ENCODE data around the gene RAB3GAP1. TPM values are rescaled to one million over a fixed set of nuclear protein-coding genes. Genes with fewer than 3 reads are reported as not detected.
"Not testable (repeated sequence)": the region's sequence is repeated elsewhere in the genome, so short reads cannot be mapped to it uniquely, and the experiment has no call there.

Gene RAB3GAP1
- total RNA-seq, 1 experiment from 2014 or later = 63.4 TPM

- Mint-ChIP-seq H3K9me3 (ENCODE audit: unreplicated experiment) (peaks cover 5% of the 10 kb centered on the region), H3K27me3 (ENCODE audit: insufficient read depth, unreplicated experiment) (no peaks in the 10 kb centered on the region), H3K27ac (ENCODE audit: low read depth, unreplicated experiment) (no peak overlapping the region)
These were observed 24.5 kb downstream of the RAB3GAP1 start for GRCh38 chr2:135076556-135076955.

GRCh38 chr2:135078417-135078816 lies 26.3 kb downstream of the RAB3GAP1 start:
- peaks cover 16% of the 10 kb centered on the region for H3K4me1 Mint-ChIP-seq (ENCODE audit: insufficient read depth, unreplicated experiment)
- ChIA-PET POLR2A (interaction anchor here (1.0 kb wide), 1 partner anchor 15 kb away, joined by 3 read pairs; no protein-coding TSS in a partner anchor), CTCF (interaction anchor here (0.9 kb wide), 1 partner anchor 73 kb away, joined by 3 read pairs; no protein-coding TSS in a partner anchor)
- TF ChIP-seq CTCF (IDR thresholded peaks at IDR 0.05; ENCODE audit: unreplicated experiment) = no peak
- no peak overlapping the region for H3K4me3 Mint-ChIP-seq (ENCODE audit: unreplicated experiment)
- BruUV-seq (replicated peaks) = no TSS peak
- H3K9me3 Mint-ChIP-seq (ENCODE audit: unreplicated experiment) = no peaks in the 10 kb centered on the region
- peaks cover 62% of the 10 kb centered on the region for H3K36me3 Mint-ChIP-seq (ENCODE audit: insufficient read depth, unreplicated experiment)
- no peak for DNase-seq (ENCODE audit: unreplicated experiment)
- intact Hi-C loops (cut with micrococcal nuclease) = no loop called here
- no peak overlapping the region for H3K27ac Mint-ChIP-seq (ENCODE audit: low read depth, unreplicated experiment)
- no peaks in the 10 kb centered on the region for H3K27me3 Mint-ChIP-seq (ENCODE audit: insufficient read depth, unreplicated experiment)

More at GRCh38 chr2:135076556-135076955, 24.5 kb downstream of the RAB3GAP1 start:
- intact Hi-C loops (cut with micrococcal nuclease) = no loop called here
- H3K4me3 Mint-ChIP-seq (ENCODE audit: unreplicated experiment) = no peak overlapping the region
- no peak for TF ChIP-seq CTCF (IDR thresholded peaks at IDR 0.05; ENCODE audit: unreplicated experiment)
- H3K36me3 Mint-ChIP-seq (ENCODE audit: insufficient read depth, unreplicated experiment) = peaks cover 60% of the 10 kb centered on the region
- DNase-seq (ENCODE audit: unreplicated experiment) = no peak
- no TSS peak for BruUV-seq (replicated peaks)
- CTCF ChIA-PET = no interaction called here
- POLR2A ChIA-PET = no interaction called here
- H3K4me1 Mint-ChIP-seq (ENCODE audit: insufficient read depth, unreplicated experiment) = peaks cover 16% of the 10 kb centered on the region

- DNase-seq (ENCODE audit: unreplicated experiment) = no peak
- intact Hi-C loops (cut with micrococcal nuclease) = no loop called here
- H3K4me3 Mint-ChIP-seq (ENCODE audit: unreplicated experiment) = no peak overlapping the region
- H3K4me1 Mint-ChIP-seq (ENCODE audit: insufficient read depth, unreplicated experiment) = no peaks in the 10 kb centered on the region
- no peak overlapping the region for H3K27ac Mint-ChIP-seq (ENCODE audit: low read depth, unreplicated experiment)
- peaks cover 23% of the 10 kb centered on the region for H3K36me3 Mint-ChIP-seq (ENCODE audit: insufficient read depth, unreplicated experiment)
- H3K9me3 Mint-ChIP-seq (ENCODE audit: unreplicated experiment) = peaks cover 5% of the 10 kb centered on the region
- ChIA-PET POLR2A (no interaction called here), CTCF (interaction anchor here (0.6 kb wide), 1 partner anchor 600 kb away, joined by 3 read pairs; no protein-coding TSS in a partner anchor)
- TF ChIP-seq CTCF (IDR thresholded peaks at IDR 0.05; ENCODE audit: unreplicated experiment) = no peak
- no peaks in the 10 kb centered on the region for H3K27me3 Mint-ChIP-seq (ENCODE audit: insufficient read depth, unreplicated experiment)
- no TSS peak for BruUV-seq (replicated peaks)
These were observed 34.1 kb downstream of the RAB3GAP1 start for GRCh38 chr2:135086222-135086621.

GRCh38 chr2:135089597-135089996 lies 37.5 kb downstream of the RAB3GAP1 start:
- H3K36me3 Mint-ChIP-seq (ENCODE audit: insufficient read depth, unreplicated experiment) = peaks cover 23% of the 10 kb centered on the region
- BruUV-seq (replicated peaks); intact Hi-C loops (cut with micrococcal nuclease); H3K4me3 Mint-ChIP-seq (ENCODE audit: unreplicated experiment); H3K27me3 Mint-ChIP-seq (ENCODE audit: insufficient read depth, unreplicated experiment); H3K9me3 Mint-ChIP-seq (ENCODE audit: unreplicated experiment); H3K27ac Mint-ChIP-seq (ENCODE audit: low read depth, unreplicated experiment); DNase-seq (ENCODE audit: unreplicated experiment): not testable (repeated sequence)
- ChIA-PET POLR2A (interaction anchor here (1.0 kb wide), 1 partner anchor 37 kb away, joined by 3 read pairs; no protein-coding TSS in a partner anchor), CTCF (interaction anchor here (2.0 kb wide), 1 partner anchor 86 kb away, joined by 9 read pairs; no protein-coding TSS in a partner anchor)
- peaks cover 13% of the 10 kb centered on the region for H3K4me1 Mint-ChIP-seq (ENCODE audit: insufficient read depth, unreplicated experiment)

- ChIA-PET POLR2A (interaction anchor here (0.6 kb wide), 1 partner anchor 28 kb away, joined by 3 read pairs; no protein-coding TSS in a partner anchor), CTCF (no interaction called here)
- peaks cover 13% of the 10 kb centered on the region for H3K4me1 Mint-ChIP-seq (ENCODE audit: insufficient read depth, unreplicated experiment)
- DNase-seq (ENCODE audit: unreplicated experiment) = no peak
- H3K4me3 Mint-ChIP-seq (ENCODE audit: unreplicated experiment) = no peak overlapping the region
- intact Hi-C loops (cut with micrococcal nuclease) = no loop called here
- peaks cover 30% of the 10 kb centered on the region for H3K36me3 Mint-ChIP-seq (ENCODE audit: insufficient read depth, unreplicated experiment)
- no peaks in the 10 kb centered on the region for H3K9me3 Mint-ChIP-seq (ENCODE audit: unreplicated experiment)
- H3K27me3 Mint-ChIP-seq (ENCODE audit: insufficient read depth, unreplicated experiment) = no peaks in the 10 kb centered on the region
- no peak overlapping the region for H3K27ac Mint-ChIP-seq (ENCODE audit: low read depth, unreplicated experiment)
- TF ChIP-seq CTCF (IDR thresholded peaks at IDR 0.05; ENCODE audit: unreplicated experiment) = no peak
- no TSS peak for BruUV-seq (replicated peaks)
These were observed 39.6 kb downstream of the RAB3GAP1 start for GRCh38 chr2:135091681-135092080.
